ENCODE data around the gene SLAMF1. TPM values are rescaled to one million over a fixed set of nuclear protein-coding genes. Genes with fewer than 3 reads are reported as not detected.

SLAMF1 gene
- total RNA-seq, 4 donors from 2014 or later, result 1.1 to 2.2 (median 1.7) TPM; not detected in 1

DNA sequence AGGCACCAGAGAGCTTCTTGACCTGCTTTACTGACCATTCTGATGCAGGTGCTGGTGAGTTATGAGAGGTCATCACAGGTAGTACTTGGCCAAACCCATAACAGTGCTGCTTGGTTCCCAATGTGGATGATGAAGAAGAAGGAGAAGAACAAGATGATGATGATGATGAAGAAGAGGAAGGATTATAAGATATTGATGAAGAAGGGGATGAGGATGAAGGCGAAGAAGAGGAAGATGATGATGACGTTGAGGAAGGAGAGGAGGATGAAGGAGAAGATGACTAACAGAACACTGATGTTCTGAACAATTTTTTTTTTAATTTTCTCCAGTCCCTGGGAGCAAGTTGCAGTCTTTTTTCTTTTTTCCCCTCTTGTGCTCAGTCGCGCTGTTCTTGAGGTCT, 23.9 kb upstream of the SLAMF1 start:
- Histone ChIP-seq H3K27me3 (no peaks in the 10 kb centered on the region), H3K4me1 (peaks cover 4 to 35% (median 12%) of the 10 kb centered on the region in 3 donors), H3K27ac (no peak overlapping the region), H3K4me3 (no peak overlapping the region), H3K9me3 (peaks cover 0 to 7% (median 0%) of the 10 kb centered on the region in 3 donors), H3K36me3 (no peaks in the 10 kb centered on the region)
- no peak for DNase-seq
- TF ChIP-seq CTCF (IDR thresholded peaks at IDR 0.05) (no peak), POLR2A (IDR thresholded peaks at IDR 0.05) (no peak)
- WGBS, 2 donors, result 75% methylated on average over 4 of the region's 4 CpGs
- intact Hi-C loops (cut with DNase I), result loop anchor here (10.0 kb wide), 2 partner anchors 164 to 284 kb away; partner anchors contain the start of gene ITLN2

- peaks cover 0 to 7% (median 0%) of the 10 kb centered on the region in 3 donors for H3K9me3 ChIP-seq
- no peak overlapping the region for H3K27ac ChIP-seq
- intact Hi-C loops (cut with DNase I), result loop anchor here (10.0 kb wide), 2 partner anchors 165 to 285 kb away; partner anchors contain the start of gene ITLN2
- H3K4me1 ChIP-seq, result peaks cover 3 to 26% (median 4%) of the 10 kb centered on the region in 3 donors
- H3K36me3 ChIP-seq, result no peaks in the 10 kb centered on the region
- WGBS, 2 donors, result 89 to 96% methylated on average over 15 to 20 of the region's 20 CpGs
- no peak overlapping the region for H3K4me3 ChIP-seq
- no peaks in the 10 kb centered on the region for H3K27me3 ChIP-seq
- DNase-seq, result no peak
- TF ChIP-seq POLR2A (IDR thresholded peaks at IDR 0.05) (no peak), CTCF (IDR thresholded peaks at IDR 0.05) (no peak)
Observed at GRCh38 chr1:160669802-160670201, 23.0 kb upstream of the SLAMF1 start.

DNA sequence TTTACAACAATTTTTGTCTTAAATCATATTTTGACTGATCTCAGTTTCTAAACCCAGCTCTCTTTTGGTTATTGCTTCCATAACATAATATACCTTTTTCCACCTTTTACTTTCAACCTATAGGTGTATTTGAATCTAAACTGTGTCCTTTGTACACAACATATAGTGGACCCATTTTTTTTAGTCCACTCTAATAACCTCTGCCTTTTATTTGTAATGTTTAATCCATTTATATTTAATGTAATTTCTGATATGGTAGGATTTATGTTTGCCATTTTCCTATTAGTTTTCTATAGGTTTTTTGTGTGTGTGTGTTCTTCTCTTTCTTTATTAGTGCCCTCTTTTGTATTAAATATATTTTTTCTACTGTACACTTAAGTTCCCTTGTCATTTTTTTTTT, 22.4 kb upstream of the SLAMF1 start:
- H3K27me3 ChIP-seq, result no peaks in the 10 kb centered on the region
- H3K9me3 ChIP-seq, result peaks cover 0 to 7% (median 0%) of the 10 kb centered on the region in 3 donors
- H3K4me1 ChIP-seq, result peaks cover 2 to 21% (median 4%) of the 10 kb centered on the region in 3 donors
- no peak overlapping the region for H3K27ac ChIP-seq
- no peak overlapping the region for H3K4me3 ChIP-seq
- no peak for TF ChIP-seq POLR2A (IDR thresholded peaks at IDR 0.05)
- TF ChIP-seq CTCF (IDR thresholded peaks at IDR 0.05), result no peak
- DNase-seq, result no peak
- intact Hi-C loops (cut with DNase I), result no loop called here
- H3K36me3 ChIP-seq, result no peaks in the 10 kb centered on the region

DNA sequence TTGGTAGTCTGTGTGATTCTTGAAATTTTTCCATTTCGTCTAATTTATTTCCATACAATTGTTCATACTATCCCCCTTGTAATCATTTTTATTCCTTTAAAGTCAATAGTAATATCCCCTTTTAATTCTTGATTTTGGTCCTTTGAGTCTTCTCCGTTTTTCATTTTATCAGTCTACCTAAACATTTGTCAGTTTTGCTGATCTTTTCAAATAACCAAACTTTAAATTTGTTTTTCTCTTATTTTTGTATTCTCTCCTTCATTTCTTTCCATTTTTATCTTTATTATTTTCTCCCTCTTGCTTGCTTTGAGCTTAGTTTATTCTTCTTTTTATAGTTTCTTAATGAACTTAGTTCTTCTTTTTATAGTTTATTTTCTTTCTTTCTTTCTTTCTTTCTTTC, 21.1 kb upstream of the SLAMF1 start:
- Histone ChIP-seq H3K9me3 (peaks cover 0 to 7% (median 0%) of the 10 kb centered on the region in 3 donors), H3K36me3 (no peaks in the 10 kb centered on the region), H3K4me1 (peaks cover 0 to 13% (median 2%) of the 10 kb centered on the region in 3 donors), H3K27ac (no peak overlapping the region), H3K4me3 (no peak overlapping the region), H3K27me3 (no peaks in the 10 kb centered on the region)
- 82 to 88% methylated on average over 2 of the region's 2 CpGs for WGBS, 2 donors
- no peak for DNase-seq
- TF ChIP-seq POLR2A (IDR thresholded peaks at IDR 0.05) (no peak), CTCF (IDR thresholded peaks at IDR 0.05) (no peak)
- intact Hi-C loops (cut with DNase I), result no loop called here

- WGBS, 2 donors, result 22 to 41% methylated on average over 3 of the region's 3 CpGs
- Histone ChIP-seq H3K9me3 (peaks cover 0 to 7% (median 0%) of the 10 kb centered on the region in 3 donors), H3K36me3 (no peaks in the 10 kb centered on the region), H3K27ac (peak overlapping the region in 2 of 4 donors; percentile 63 to 64), H3K27me3 (no peaks in the 10 kb centered on the region), H3K4me1 (peaks cover 0 to 13% (median 2%) of the 10 kb centered on the region in 3 donors), H3K4me3 (no peak overlapping the region)
- TF ChIP-seq CTCF (IDR thresholded peaks at IDR 0.05) (no peak), POLR2A (IDR thresholded peaks at IDR 0.05) (no peak)
- intact Hi-C loops (cut with DNase I), result no loop called here
- no peak for DNase-seq
Observed at GRCh38 chr1:160666079-160666442, 19.2 kb upstream of the SLAMF1 start.
